Central memory CD8-positive, alpha-beta T cell (primary cell): ENCODE measurements around the gene SLIT3.
"Not testable (repeated sequence)": the region's sequence is repeated elsewhere in the genome, so short reads cannot be mapped to it uniquely, and the experiment has no call there.

Source experiments
- ATAC-seq: fragments of 150-1000 bp; cut with Tn5 transposase; replicated peaks from 2 replicates; pipeline ENCODE4 v1.10.0; 2022; ENCODE audit warnings: mild to moderate bottlenecking, moderate FRiP score, moderate number of reproducible peaks; ENCODE audit not compliant: poor library complexity, severe bottlenecking; ENCODE audit errors: extremely low read depth
- DNase-seq, 2 donors: peaks; one replicate each; pipeline ENCODE4 v3.0.0; 2021; ENCODE audit warnings: low spot score in 2 of 2
- H3K27ac Mint-ChIP-seq: one replicate; pipeline ENCODE4 v1.8.0; 2022; ENCODE audit warnings: low read depth, mild to moderate bottlenecking, moderate library complexity, mixed read lengths
- H3K27me3 Mint-ChIP-seq: one replicate; pipeline ENCODE4 v1.8.0; 2022; ENCODE audit warnings: mixed read lengths
- H3K36me3 Mint-ChIP-seq: one replicate; pipeline ENCODE4 v1.8.0; 2022; ENCODE audit warnings: mild to moderate bottlenecking, moderate library complexity, mixed read lengths; ENCODE audit not compliant: insufficient read depth
- H3K4me1 Mint-ChIP-seq: one replicate; pipeline ENCODE4 v1.8.0; 2022; ENCODE audit warnings: mixed read lengths
- H3K4me3 Mint-ChIP-seq: one replicate; pipeline ENCODE4 v1.8.0; 2022; ENCODE audit warnings: mild to moderate bottlenecking, moderate library complexity, mixed read lengths
- H3K9me3 Mint-ChIP-seq: one replicate; pipeline ENCODE4 v1.8.0; 2022; ENCODE audit warnings: mixed read lengths

SLIT3 gene

GRCh38 chr5:168646335-168646734 is 654.6 kb downstream of the SLIT3 start:
- Mint-ChIP-seq H3K36me3 (no peaks in the 10 kb centered on the region), H3K4me1 (no peaks in the 10 kb centered on the region), H3K4me3 (no peak overlapping the region), H3K27me3 (peaks cover 7% of the 10 kb centered on the region), H3K27ac (no peak overlapping the region), H3K9me3 (no peaks in the 10 kb centered on the region)
- DNase-seq (no peak), ATAC-seq (no peak)

- H3K4me1 Mint-ChIP-seq = no peaks in the 10 kb centered on the region
- H3K36me3 Mint-ChIP-seq = no peaks in the 10 kb centered on the region
- no peak overlapping the region for H3K27ac Mint-ChIP-seq
- H3K9me3 Mint-ChIP-seq = no peaks in the 10 kb centered on the region
- DNase-seq (no peak), ATAC-seq (no peak)
- H3K4me3 Mint-ChIP-seq = no peak overlapping the region
- peaks cover 7% of the 10 kb centered on the region for H3K27me3 Mint-ChIP-seq
Observed at GRCh38 chr5:168645195-168645594, 655.7 kb downstream of the SLIT3 start.

GRCh38 chr5:168642019-168642418 is 658.9 kb downstream of the SLIT3 start:
- no peak overlapping the region for H3K4me3 Mint-ChIP-seq
- peaks cover 3% of the 10 kb centered on the region for H3K27me3 Mint-ChIP-seq
- H3K36me3 Mint-ChIP-seq = no peaks in the 10 kb centered on the region
- H3K9me3 Mint-ChIP-seq = no peaks in the 10 kb centered on the region
- DNase-seq (no peak), ATAC-seq (no peak)
- H3K27ac Mint-ChIP-seq = no peak overlapping the region
- no peaks in the 10 kb centered on the region for H3K4me1 Mint-ChIP-seq

DNA sequence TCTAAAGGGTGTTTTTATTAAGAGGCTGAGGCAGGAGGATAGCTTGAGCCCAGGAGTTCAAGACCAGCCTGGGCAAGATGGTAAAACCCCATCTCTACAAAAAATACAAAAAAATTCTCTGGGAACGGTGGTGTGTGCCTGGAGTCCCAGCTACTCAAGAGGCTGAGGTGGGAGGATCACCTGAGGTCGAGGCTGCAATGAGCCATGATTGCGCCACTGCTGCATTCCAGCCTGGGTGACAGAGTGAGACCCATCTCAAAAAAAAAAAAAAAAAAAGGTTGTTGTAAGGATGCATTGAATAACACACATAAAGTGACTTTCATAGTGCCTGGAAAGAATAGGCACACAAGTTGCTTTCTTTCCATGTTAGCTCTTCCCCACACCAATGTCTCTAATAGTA is 662.1 kb downstream of the SLIT3 start:
- H3K4me3 Mint-ChIP-seq, H3K9me3 Mint-ChIP-seq, H3K36me3 Mint-ChIP-seq, DNase-seq, ATAC-seq, H3K27ac Mint-ChIP-seq, H3K4me1 Mint-ChIP-seq, H3K27me3 Mint-ChIP-seq: not testable (repeated sequence)

- ATAC-seq (no peak), DNase-seq (no peak)
- Mint-ChIP-seq H3K9me3 (no peaks in the 10 kb centered on the region), H3K4me1 (no peaks in the 10 kb centered on the region), H3K4me3 (no peak overlapping the region), H3K27me3 (peaks cover 3% of the 10 kb centered on the region), H3K36me3 (no peaks in the 10 kb centered on the region), H3K27ac (no peak overlapping the region)
Observed at GRCh38 chr5:168637793-168638192, 663.1 kb downstream of the SLIT3 start.

- DNase-seq (no peak), ATAC-seq (no peak)
- no peak overlapping the region for H3K27ac Mint-ChIP-seq
- H3K27me3 Mint-ChIP-seq = peaks cover 8% of the 10 kb centered on the region
- H3K4me1 Mint-ChIP-seq = no peaks in the 10 kb centered on the region
- H3K4me3 Mint-ChIP-seq = no peak overlapping the region
- no peaks in the 10 kb centered on the region for H3K36me3 Mint-ChIP-seq
- no peaks in the 10 kb centered on the region for H3K9me3 Mint-ChIP-seq
Observed at GRCh38 chr5:168637281-168637680, 663.7 kb downstream of the SLIT3 start.

DNA sequence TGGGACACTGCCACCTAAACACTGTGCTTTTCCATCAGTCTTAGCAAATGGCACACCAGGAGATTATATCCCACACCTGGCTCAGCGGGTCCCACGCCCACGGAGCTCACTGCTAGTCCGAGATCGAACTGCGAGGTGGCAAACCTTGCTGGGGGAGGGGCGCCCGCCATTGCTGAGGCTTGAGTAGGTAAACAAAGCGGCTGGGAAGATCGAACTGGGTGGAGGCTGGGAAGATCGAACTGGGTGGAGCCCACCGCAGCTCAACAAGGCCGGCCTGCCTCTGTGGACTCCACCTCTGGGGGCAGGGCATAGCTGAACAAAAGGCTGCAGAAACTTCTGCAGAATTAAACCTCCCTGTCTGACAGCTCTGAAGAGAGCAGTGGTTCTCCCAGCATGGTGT is 670.0 kb downstream of the SLIT3 start:
- not testable (repeated sequence) for DNase-seq

GRCh38 chr5:168624850-168625364 is 676.0 kb downstream of the SLIT3 start:
- Mint-ChIP-seq H3K27ac (no peak overlapping the region), H3K4me3 (no peak overlapping the region), H3K27me3 (peaks cover 35% of the 10 kb centered on the region), H3K4me1 (no peaks in the 10 kb centered on the region), H3K36me3 (no peaks in the 10 kb centered on the region), H3K9me3 (peaks cover 1% of the 10 kb centered on the region)
- DNase-seq = no peak
- no peak for ATAC-seq

More for the DNA sequence above, 670.0 kb downstream of the SLIT3 start:
- not testable (repeated sequence) for H3K9me3 Mint-ChIP-seq, H3K36me3 Mint-ChIP-seq, H3K4me3 Mint-ChIP-seq, ATAC-seq, H3K27ac Mint-ChIP-seq, H3K4me1 Mint-ChIP-seq
- peaks cover 58% of the 10 kb centered on the region for H3K27me3 Mint-ChIP-seq

GRCh38 chr5:168620807-168621206 is 680.1 kb downstream of the SLIT3 start:
- Mint-ChIP-seq H3K9me3 (no peaks in the 10 kb centered on the region), H3K4me1 (no peaks in the 10 kb centered on the region), H3K27ac (no peak overlapping the region), H3K27me3 (peaks cover 2% of the 10 kb centered on the region), H3K4me3 (no peak overlapping the region), H3K36me3 (no peaks in the 10 kb centered on the region)
- ATAC-seq (no peak), DNase-seq (no peak)

DNA sequence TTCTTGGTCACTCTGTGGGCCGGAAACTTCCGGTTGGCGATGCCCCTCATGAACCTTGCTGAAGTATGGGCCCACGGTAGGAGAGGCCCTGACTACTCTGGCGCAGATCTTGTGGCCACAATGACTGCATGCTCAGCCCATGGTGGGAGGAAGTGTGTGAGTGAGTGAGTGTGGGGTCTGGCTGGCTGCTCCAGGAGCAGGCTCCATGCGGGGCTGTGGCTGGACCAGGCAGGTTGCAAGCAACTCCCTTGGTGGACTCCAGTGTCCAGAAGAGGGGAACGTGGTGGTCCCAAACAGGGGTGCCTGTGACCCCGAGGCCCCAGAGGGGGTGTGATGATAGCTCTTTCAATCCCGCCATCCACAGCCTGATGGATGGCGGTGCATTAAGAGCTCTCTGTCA is 686.3 kb downstream of the SLIT3 start:
- Mint-ChIP-seq H3K27ac (no peak overlapping the region), H3K4me1 (peaks cover 10% of the 10 kb centered on the region), H3K9me3 (peaks cover 6% of the 10 kb centered on the region), H3K27me3 (no peaks in the 10 kb centered on the region), H3K4me3 (no peak overlapping the region), H3K36me3 (no peaks in the 10 kb centered on the region)
- no peak for ATAC-seq
- DNase-seq = no peak

DNA sequence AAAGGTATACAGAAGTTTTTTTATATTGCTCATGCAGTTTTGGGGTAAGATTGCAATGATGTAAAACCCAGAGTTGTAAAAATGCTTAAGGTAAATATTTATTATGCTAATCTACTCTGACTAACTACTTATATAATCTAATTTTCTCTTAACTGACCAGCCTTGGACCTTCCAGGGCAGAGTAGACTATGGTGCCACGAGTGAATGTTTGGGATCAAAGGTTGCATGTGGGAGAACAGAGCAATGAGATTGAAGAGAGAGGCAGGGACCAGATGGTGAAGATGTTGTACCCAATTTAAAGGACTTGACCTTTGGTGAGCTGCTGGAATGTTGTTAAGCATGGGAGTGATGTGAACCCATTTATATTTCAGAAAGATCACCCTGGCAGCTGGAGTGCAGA is 686.9 kb downstream of the SLIT3 start:
- no peak for ATAC-seq
- no peak overlapping the region for H3K27ac Mint-ChIP-seq
- DNase-seq = no peak
- no peaks in the 10 kb centered on the region for H3K36me3 Mint-ChIP-seq
- H3K9me3 Mint-ChIP-seq = peaks cover 6% of the 10 kb centered on the region
- H3K4me1 Mint-ChIP-seq = peaks cover 10% of the 10 kb centered on the region
- H3K27me3 Mint-ChIP-seq = no peaks in the 10 kb centered on the region
- H3K4me3 Mint-ChIP-seq = no peak overlapping the region

DNA sequence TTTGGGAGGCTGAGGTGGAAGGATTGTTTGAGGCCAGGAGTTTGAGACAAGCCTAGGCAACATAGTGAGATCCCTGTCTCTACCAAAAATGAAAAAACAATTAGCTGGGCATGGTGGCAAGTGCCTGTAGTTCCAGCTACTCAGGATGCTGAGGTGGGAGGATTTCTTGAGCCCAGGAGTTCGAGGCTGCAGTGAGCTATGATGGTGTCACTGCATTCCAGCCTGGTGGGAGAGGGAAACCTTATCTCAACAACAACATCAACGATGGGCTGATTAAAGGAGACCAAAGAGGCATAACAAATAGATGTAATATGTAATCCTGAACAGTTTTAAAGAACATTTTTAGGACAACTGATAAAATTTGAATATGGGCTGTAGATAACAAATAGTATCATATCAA is 687.5 kb downstream of the SLIT3 start:
- DNase-seq = no peak
- ATAC-seq = no peak
- H3K4me3 Mint-ChIP-seq = no peak overlapping the region
- peaks cover 10% of the 10 kb centered on the region for H3K4me1 Mint-ChIP-seq
- H3K36me3 Mint-ChIP-seq = no peaks in the 10 kb centered on the region
- peaks cover 6% of the 10 kb centered on the region for H3K9me3 Mint-ChIP-seq
- no peaks in the 10 kb centered on the region for H3K27me3 Mint-ChIP-seq
- peak overlapping the region; percentile 72 for H3K27ac Mint-ChIP-seq

DNA sequence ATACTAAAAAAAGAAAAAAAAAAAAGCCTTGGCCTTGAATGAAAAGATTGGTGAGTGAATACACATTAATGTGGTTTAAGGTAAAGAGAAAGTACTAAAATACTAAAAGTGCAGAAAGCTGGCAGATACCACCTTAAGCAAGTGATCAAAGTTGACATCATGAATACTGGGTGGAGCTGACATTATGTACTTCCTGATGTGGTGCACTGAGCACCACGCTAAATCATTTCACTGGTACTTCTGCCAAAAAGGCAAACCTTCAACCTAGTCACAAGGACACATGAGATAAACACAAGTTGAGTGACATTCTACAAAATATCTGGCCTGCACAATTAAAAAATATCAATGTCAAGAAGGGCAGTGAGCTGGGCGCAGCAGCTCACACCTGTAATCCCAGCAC is 687.9 kb downstream of the SLIT3 start:
- H3K4me3 Mint-ChIP-seq = no peak overlapping the region
- H3K9me3 Mint-ChIP-seq = peaks cover 6% of the 10 kb centered on the region
- peaks cover 10% of the 10 kb centered on the region for H3K4me1 Mint-ChIP-seq
- no peaks in the 10 kb centered on the region for H3K36me3 Mint-ChIP-seq
- ATAC-seq = peak; percentile 99
- no peak for DNase-seq
- no peaks in the 10 kb centered on the region for H3K27me3 Mint-ChIP-seq
- H3K27ac Mint-ChIP-seq = peak overlapping the region; percentile 72

GRCh38 chr5:168612123-168612522 is 688.8 kb downstream of the SLIT3 start:
- Mint-ChIP-seq H3K27ac (no peak overlapping the region), H3K27me3 (no peaks in the 10 kb centered on the region), H3K9me3 (peaks cover 6% of the 10 kb centered on the region), H3K36me3 (no peaks in the 10 kb centered on the region), H3K4me1 (peaks cover 10% of the 10 kb centered on the region), H3K4me3 (no peak overlapping the region)
- ATAC-seq (no peak), DNase-seq (no peak)
